Gastroesophageal sphincter (tissue), 3 donors: Measurements from ENCODE around the gene CTSA.

Experiments
- EP300 ChIP-seq: sonication (generic); formaldehyde crosslinking; IDR thresholded peaks from one replicate; pipeline ENCODE4 v1.6.1; 2017; ENCODE audit warnings: antibody characterized with exemption, mild to moderate bottlenecking
- POLR2A ChIP-seq, 2 donors: fragments of 450-650 bp; IDR thresholded peaks; one replicate each; pipeline ENCODE4 v1.6.1; 2017; ENCODE audit warnings: antibody characterized with exemption in 2 of 2, mild to moderate bottlenecking in 2 of 2, moderate library complexity in 1 of 2
- POLR2AphosphoS5 ChIP-seq: sonication (generic); formaldehyde crosslinking; IDR thresholded peaks from one replicate; pipeline ENCODE4 v1.6.1; 2017; ENCODE audit warnings: antibody characterized with exemption
- TF ChIP-seq, protein P1 (sequence below), 4 experiments: fragments of 200-600 bp in 2 of 4; fragments of 450-650 bp in 2 of 4; sonication (generic) in 1 of 4; IDR thresholded peaks; one replicate each; pipeline ENCODE4 v1.5.1; 2017 to 2019; ENCODE audit warnings: antibody characterized with exemption in 4 of 4, mild to moderate bottlenecking in 2 of 4, moderate library complexity in 2 of 4

DNA sequence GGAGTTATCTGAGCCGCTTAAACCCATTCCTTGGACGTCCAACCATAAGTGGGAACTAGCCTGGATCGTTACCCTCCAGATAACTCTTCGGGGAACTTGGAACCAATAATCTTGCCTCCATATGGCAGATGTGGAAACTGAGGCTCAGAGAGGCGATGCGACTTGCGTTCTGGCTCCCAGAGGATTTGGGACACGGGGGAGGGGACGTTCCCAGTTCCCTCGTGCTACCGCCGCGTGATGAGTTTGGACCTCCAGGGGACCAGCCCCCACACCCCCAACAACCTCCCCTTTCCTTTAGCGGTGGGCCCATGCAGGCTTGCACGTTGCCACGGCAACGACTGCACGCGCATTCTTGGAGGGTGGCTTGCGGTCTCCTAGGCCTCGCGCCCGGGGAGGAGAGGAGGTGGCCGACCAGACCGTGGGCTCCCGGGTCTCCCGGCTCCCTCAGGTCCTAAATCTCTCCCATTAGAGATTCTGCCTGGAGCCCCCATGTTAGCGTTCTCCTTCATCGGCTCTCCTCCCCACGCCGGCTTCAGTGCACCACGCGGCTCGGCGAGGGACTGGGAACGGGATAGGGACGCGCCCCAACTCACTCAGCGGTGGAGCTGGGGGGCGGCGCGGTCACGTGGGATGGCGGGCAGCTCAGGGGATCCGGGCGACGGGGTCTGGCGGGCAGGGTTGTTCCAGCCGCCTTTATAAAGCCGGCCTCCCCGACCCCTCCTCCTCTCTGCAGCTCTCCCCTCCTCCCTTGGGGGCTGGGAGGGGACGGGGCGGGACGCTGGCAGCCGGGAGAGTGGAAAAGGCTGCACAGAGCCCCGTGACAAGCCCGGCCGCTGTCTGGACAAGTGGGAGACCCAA, 20.6 kb downstream of the CTSA start, which contains the start of gene PLTP:
- TF ChIP-seq POLR2A (IDR thresholded peaks at IDR 0.05) = peak; percentile 68 to 88
- TF ChIP-seq, protein P1, sequence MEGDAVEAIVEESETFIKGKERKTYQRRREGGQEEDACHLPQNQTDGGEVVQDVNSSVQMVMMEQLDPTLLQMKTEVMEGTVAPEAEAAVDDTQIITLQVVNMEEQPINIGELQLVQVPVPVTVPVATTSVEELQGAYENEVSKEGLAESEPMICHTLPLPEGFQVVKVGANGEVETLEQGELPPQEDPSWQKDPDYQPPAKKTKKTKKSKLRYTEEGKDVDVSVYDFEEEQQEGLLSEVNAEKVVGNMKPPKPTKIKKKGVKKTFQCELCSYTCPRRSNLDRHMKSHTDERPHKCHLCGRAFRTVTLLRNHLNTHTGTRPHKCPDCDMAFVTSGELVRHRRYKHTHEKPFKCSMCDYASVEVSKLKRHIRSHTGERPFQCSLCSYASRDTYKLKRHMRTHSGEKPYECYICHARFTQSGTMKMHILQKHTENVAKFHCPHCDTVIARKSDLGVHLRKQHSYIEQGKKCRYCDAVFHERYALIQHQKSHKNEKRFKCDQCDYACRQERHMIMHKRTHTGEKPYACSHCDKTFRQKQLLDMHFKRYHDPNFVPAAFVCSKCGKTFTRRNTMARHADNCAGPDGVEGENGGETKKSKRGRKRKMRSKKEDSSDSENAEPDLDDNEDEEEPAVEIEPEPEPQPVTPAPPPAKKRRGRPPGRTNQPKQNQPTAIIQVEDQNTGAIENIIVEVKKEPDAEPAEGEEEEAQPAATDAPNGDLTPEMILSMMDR (IDR thresholded peaks at IDR 0.05) = no peak
- TF ChIP-seq EP300 = no peak
- peak; percentile 56 for TF ChIP-seq POLR2AphosphoS5
